GM21367 (cell line): ENCODE results near the gene ACAD10.
"Not testable (repeated sequence)": the region's sequence is repeated elsewhere in the genome, so short reads cannot be mapped to it uniquely, and the experiment has no call there.

Experiments used
- ATAC-seq: cut with Tn5 transposase; IDR thresholded peaks from one replicate; pipeline ENCODE4 v1.9.1; 2021; ENCODE audit not compliant: unreplicated experiment

The ACAD10 gene

DNA sequence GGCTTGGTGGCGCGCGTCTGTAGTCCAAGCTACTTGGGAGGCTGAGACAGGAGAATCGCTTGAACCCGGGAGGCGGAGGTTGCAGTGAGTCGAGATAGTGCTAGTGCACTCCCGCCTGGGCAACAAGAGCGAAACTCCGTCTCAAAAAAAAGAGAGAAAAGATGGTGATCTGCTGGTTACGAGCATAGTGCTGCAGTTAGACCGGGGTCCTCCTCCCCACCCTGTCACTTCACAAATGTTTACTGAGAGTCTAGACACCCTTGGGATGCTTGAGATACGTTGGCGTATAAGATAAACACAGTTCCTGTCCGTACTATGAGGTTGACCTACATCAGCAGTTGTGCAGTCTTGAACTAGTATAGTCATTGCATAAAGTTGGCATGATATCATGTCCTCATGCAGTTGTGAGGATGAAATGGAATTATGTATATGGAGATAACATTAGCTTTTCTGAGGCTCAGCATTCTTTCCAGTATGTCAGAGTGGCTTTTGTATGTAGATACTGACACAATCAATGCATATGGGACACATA, 787 bp downstream of the ACAD10 start:
- no peak for ATAC-seq

DNA sequence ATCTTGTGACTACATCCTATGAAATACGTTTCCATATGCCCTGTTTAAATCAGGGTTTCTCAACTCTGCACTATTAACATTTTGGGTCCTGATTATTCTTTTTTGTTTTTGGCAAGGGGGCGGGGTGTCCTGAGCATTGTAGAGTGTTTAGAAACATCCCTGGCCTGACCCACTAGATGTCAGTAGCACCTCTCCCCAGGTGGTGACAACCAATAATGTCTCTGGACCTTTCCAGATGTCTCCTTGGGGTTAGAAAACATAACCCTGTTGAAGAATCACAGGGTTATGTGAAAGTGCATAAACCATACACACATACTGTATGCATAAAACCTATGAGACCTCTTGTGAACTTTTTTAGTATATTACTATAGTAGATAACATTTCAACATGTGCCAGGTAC, 1.4 kb downstream of the ACAD10 start:
- ATAC-seq = no peak

DNA sequence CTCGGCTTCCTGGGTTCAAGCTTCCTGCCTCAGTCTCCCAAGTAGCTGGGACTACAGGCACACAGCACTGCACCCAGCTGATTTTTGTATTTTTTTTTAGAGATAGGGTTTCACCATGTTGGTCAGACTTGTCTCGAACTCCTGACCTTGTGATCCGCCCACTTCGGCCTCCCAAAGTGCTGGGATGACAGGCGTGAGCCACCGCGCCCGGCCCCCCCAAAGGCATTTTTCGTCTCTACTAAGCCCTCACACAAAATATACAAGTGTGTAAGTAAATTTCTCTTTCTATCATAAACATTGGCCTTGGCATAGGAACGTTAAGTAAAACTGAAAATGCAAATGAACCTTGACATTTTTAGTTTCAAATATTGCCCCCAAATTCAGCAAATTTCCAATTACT, 2.1 kb downstream of the ACAD10 start:
- no peak for ATAC-seq

DNA sequence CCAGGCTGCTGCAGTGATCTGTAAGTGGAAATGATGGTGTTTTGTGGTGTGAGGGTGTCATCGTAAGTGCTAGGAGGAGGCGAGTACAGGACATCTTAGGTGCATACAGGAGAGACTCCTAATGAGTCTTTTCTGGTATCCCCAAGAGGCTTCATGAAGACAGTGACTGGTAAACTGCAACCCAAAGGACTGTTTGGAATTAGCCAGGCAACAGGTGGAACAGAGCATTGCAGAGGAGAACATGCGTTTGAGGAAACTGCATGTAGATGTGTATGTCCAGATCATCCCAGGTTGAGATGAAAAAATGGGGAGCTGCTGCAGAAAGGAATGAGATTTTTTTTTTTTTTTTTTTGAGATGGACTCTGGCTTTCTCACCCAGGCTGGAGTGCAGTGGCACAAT, 5.4 kb downstream of the ACAD10 start:
- no peak for ATAC-seq

DNA sequence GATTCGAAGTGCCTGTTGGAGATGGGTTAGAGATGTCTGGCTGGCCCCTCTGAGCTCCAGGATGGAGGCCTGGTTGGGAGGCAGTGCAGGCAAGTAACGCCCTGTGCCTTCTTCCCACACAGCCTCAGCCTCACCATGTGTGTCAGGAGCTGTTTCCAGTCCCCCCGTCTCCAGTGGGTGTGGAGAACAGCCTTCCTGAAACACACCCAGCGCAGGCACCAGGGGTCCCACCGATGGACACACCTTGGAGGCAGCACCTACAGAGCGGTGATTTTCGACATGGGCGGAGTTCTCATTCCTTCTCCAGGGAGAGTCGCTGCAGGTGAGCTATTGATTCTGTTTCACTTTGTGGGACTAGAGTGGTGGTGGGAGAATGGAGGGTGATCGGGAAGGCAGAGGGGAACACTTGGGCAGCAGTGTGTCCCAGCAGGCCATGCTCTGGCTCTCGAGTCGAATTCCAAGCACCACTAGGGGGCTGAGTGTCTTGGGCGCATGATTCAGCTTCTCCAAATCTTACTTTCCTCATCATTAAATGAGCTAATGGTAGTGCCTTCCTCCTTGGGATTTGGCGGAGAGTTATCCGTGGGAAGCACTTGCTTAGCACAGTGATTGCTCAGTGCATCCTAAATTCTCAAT, 6.8 kb downstream of the ACAD10 start:
- ATAC-seq = no peak

- ATAC-seq = no peak
Observed at GRCh38 chr12:111693818-111694217, 8.0 kb downstream of the ACAD10 start.

DNA sequence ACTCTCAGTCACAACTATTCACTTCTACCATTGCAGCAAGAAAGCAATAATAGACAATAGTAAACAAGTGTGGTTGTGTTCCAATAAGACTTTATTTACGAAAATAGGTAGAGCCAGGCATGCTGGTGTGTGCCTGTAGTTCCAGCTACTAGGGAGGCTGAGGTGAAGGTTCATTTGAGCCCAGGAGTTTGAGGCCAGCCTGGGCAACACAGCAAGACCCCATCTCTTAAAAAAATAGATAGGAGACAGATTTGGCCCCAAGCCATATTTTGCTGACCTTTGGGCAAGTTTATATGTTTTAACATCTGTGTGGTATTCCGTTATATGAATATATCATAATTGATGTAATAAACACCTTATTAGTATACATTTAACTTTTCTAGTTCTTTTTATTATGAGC, 14.1 kb downstream of the ACAD10 start:
- no peak for ATAC-seq

DNA sequence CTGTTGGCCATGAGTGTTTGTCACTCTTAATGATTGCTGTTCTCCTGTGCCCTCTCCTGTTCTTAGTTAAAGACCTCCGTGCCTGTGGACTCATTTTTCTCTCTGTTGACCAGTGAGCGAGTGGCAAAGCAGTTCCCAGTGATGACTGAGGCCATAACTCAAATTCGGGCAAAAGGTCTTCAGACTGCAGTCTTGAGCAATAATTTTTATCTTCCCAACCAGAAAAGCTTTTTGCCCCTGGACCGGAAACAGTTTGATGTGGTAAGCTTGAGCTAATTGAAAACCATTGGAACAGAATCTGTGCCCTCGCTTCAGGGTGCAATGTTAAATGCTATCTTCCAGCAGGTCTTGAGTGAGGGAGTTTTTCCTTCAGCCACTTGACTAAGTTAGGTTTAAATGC, 19.8 kb downstream of the ACAD10 start:
- ATAC-seq = no peak

GRCh38 chr12:111706145-111706544, 20.3 kb downstream of the ACAD10 start:
- no peak for ATAC-seq

DNA sequence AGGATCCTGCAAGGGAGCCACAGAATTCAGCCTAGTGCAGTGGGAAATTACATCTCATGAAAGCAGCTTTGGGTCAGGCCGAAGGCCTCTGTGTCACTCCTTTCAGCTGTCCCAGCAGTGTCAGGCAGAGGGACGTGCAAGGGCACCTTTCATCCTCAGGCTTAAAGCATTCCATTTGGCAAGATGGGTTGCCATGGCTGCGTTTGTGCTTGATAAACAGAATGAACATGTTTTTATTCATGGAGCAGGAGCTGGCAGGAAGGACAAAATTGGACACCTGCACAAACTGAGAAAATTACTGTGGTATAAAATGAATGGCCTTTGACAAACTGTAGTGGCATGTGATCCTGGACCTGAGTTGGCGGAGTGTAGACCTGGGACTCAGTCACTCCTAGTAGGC, 29.4 kb downstream of the ACAD10 start:
- ATAC-seq = no peak

DNA sequence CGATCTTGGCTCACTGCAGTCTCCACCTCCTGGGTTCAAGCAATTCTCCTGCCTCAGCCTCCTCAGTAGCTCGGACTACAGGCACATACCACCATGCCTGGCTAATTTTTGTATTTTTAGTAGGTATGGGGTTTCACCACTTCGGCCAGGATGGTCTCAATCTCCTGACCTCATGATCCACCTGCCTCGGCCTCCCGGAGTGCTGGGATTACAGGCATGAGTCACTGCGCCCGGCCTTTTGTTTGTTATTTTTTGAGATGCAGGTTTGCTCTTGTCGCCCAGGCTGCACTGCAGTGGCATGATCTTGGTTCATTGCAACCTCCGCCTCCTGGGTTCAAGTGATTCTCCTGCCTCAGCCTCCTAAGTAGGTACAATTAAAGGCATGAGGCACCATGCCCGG, 33.5 kb downstream of the ACAD10 start:
- ATAC-seq = not testable (repeated sequence)

- no peak for ATAC-seq
Observed at GRCh38 chr12:111720457-111720856, 34.6 kb downstream of the ACAD10 start.

GRCh38 chr12:111723646-111724360, 38.0 kb downstream of the ACAD10 start:
- not testable (repeated sequence) for ATAC-seq

- ATAC-seq = no peak
Observed at GRCh38 chr12:111728795-111729194, 42.9 kb downstream of the ACAD10 start.

DNA sequence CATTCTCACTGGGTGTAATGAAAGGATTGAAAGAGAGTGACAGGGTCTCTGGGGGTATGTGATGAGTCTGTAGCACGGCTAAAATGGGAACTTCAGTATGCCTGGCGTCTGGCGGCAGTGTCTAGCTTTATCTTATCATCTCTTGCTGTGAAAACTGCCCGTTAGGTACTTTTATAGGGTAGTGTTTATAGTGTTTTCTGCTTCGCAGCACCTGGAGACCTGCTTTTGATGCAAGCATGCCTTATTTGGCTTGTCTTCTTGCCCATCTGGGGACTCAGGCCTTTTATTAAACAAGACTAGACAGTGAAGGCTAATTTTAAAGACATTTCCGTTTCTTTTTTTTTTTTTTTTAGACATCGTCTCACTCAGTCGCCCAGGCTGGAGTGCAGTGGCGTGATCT, 44.6 kb downstream of the ACAD10 start:
- no peak for ATAC-seq

GRCh38 chr12:111732786-111733185, 46.9 kb downstream of the ACAD10 start:
- ATAC-seq = no peak

- ATAC-seq = no peak
Observed at GRCh38 chr12:111733340-111733915, 47.6 kb downstream of the ACAD10 start.

GRCh38 chr12:111739524-111739923, 53.7 kb downstream of the ACAD10 start:
- not testable (repeated sequence) for ATAC-seq

DNA sequence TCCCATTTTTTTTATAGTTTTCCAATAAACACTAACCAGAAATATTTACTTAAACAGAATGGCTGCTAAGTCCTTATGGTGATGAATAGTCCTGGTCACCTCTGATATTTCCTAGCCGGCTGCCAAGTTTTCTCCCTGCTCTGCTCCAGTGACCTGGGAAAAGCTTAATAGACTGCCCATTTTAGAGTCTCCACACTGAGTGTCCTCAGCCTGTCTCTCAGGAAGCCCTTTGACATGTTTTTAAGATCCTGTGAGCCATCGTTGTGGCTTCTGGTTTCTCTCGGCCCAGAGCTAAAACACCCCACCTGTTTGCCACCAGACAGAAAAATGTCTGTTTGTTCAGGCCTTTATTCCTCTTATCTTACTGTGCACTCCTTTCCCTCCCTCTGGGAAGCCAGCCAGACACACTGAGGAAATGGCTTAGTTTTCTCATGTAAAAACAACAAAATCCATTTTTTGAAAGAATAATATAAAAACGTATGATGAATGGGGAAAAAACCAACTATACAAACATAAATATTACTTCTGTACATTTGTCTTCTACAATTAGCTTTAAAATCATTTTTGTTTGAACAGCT, 55.5 kb downstream of the ACAD10 start:
- no peak for ATAC-seq

DNA sequence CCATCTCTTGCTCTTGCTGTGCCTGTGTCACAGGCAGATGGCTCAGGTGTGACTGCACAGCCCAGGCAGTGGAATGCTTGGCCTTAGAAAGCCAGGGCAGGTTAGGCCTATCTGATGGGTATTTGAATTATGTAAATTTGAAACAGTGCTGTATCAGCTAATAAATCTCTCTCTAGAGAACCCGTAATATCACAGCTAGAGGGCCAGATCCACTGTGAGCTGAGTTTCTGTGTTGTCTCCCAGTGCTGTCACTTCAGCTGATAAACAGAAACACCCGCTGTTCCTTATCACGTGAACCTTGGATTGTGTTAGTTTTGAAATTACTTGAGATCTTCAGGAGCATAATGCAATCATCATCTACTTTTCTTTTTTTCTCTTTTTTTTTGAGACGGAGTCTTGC, 59.4 kb downstream of the ACAD10 start:
- ATAC-seq = no peak

- ATAC-seq = no peak
Observed at GRCh38 chr12:111747333-111747732, 61.5 kb downstream of the ACAD10 start.

DNA sequence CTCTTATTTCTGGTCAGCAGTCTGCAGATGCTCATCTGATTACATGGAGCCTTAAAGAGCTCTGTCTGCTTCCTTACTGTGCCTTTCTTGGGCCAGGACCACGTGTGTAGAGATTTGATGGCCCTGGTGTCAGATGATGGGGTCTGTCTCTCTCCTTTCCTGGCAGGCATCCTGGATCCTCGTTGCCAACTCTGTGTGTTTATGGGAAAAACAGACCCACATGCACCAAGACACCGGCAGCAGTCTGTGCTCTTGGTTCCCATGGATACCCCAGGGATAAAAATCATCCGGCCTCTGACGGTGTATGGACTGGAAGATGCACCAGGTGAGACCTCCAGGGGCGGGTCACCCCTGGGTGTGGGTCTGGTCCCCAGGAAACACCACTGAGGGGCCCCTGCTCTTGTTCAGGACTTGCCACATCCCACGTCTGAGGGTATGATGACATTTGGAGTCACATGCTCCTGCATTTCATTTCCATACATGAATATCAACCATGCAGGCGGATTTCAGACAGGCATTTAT, 62.4 kb downstream of the ACAD10 start:
- no peak for ATAC-seq
